GM12878 (cell line): ENCODE results near the gene RGS14. TPM values are rescaled to one million over a fixed set of nuclear protein-coding genes. Genes with fewer than 3 reads are reported as not detected.

Experiments used
- ATAC-seq: fragments of 200-7000 bp; cut with Tn5 transposase; 3 replicates; pipeline ENCODE4 v1.9.1; 2020; ENCODE audit warnings: mild to moderate bottlenecking, moderate library complexity
- BruUV-seq: library from RNA; stranded (reverse); fragments of 400-500 nt; replicated peaks from 2 replicates; lab custom pipeline; 2021; lab: Mats Ljungman, UMichigan
- CTCF ChIA-PET: fragments of 300-600 bp; sonication (Branson Sonifier 250); formaldehyde crosslinking; extraction: SDS; loops from one replicate; lab custom pipeline; 2021; ENCODE audit warnings: inconsistent platforms; lab: Yijun Ruan, JAX
- POLR2A ChIA-PET: fragments of 350-600 bp; formaldehyde crosslinking; extraction: SDS; loops from one replicate; lab custom pipeline; 2021; ENCODE audit warnings: inconsistent platforms; lab: Charles Lee
- RAD21 ChIA-PET: fragments of 300-600 bp; sonication (Branson Sonifier 250); formaldehyde crosslinking; loops from one replicate; lab custom pipeline; 2023; ENCODE audit warnings: antibody characterized with exemption; ENCODE audit not compliant: unreplicated experiment; lab: Charles Lee
- SMC1A ChIA-PET: fragments of 300-600 bp; sonication (Branson Sonifier 250); formaldehyde crosslinking; loops from one replicate; lab custom pipeline; 2023; ENCODE audit not compliant: unreplicated experiment, uncharacterized antibody; lab: Charles Lee
- DNase-seq: peaks from one replicate; pipeline ENCODE4 v3.0.0-alpha.2; 2011; ENCODE audit warnings: low read depth, low spot score
- FAIRE-seq: peaks from 3 replicates; lab custom pipeline; 2011; peaks lifted over from hg19 to GRCh38; lab: Jason Lieb, UNC
- H2AFZ ChIP-seq: 2 replicates; pipeline ENCODE4 v1.6.0; 2011; ENCODE audit warnings: low read depth, low read length, control low read depth; ENCODE audit not compliant: control insufficient read depth
- H3K27ac ChIP-seq: 2 replicates; pipeline ENCODE4 v1.5.1; 2011; ENCODE audit warnings: control low read depth; ENCODE audit not compliant: control insufficient read depth, insufficient read depth
- H3K27me3 ChIP-seq, 2 experiments: replicated peaks in 1 of 2; 2 replicates each; pipeline versions ENCODE4 v1.6.0 to v1.6.1; 2011; ENCODE audit warnings: low read length in 1 of 2; ENCODE audit not compliant: control insufficient read depth in 2 of 2, insufficient read depth in 2 of 2
- H3K36me3 ChIP-seq, 2 experiments: 2 replicates each; pipeline ENCODE4 v1.5.1; 2011; ENCODE audit warnings: low read length in 1 of 2; ENCODE audit not compliant: control insufficient read depth in 2 of 2, insufficient read depth in 2 of 2
- H3K4me1 ChIP-seq: 2 replicates; pipeline ENCODE4 v1.6.1; 2011; ENCODE audit warnings: mild to moderate bottlenecking, low read length, moderate library complexity, mixed read lengths; ENCODE audit not compliant: control insufficient read depth, insufficient read depth
- H3K4me2 ChIP-seq: 2 replicates; pipeline ENCODE4 v1.6.0; 2011; ENCODE audit warnings: control low read depth; ENCODE audit not compliant: control insufficient read depth, insufficient read depth
- H3K4me3 ChIP-seq: fragments of 200-600 bp; sonication (generic); 2 replicates; pipeline ENCODE4 v1.5.1; 2016
- H3K79me2 ChIP-seq: 2 replicates; pipeline ENCODE4 v1.6.0; 2011; ENCODE audit warnings: low read length; ENCODE audit not compliant: control insufficient read depth, insufficient read depth
- H3K9ac ChIP-seq: 2 replicates; pipeline ENCODE4 v1.8.0; 2011; ENCODE audit warnings: low read length, control low read depth, mixed read lengths; ENCODE audit not compliant: control insufficient read depth, insufficient read depth
- H3K9me3 ChIP-seq: replicated peaks from 3 replicates; pipeline ENCODE4 v1.5.1; 2011; ENCODE audit warnings: mild to moderate bottlenecking, low read length; ENCODE audit not compliant: control insufficient read depth, insufficient read depth
- H4K20me1 ChIP-seq: 2 replicates; pipeline ENCODE4 v1.6.0; 2011; ENCODE audit not compliant: control insufficient read depth, insufficient read depth
- BHLHE40 ChIP-seq, 2 experiments: fragments of 450-650 bp in 1 of 2; IDR thresholded peaks; 2 replicates each; pipeline ENCODE4 v1.6.1; 2011 to 2017; ENCODE audit warnings: low read depth in 2 of 2, borderline replicate concordance in 1 of 2, improper control_type of control experiment in 1 of 2, low read length in 1 of 2, mild to moderate bottlenecking in 1 of 2
- CBFB ChIP-seq: IDR thresholded peaks from 2 replicates; pipeline ENCODE4 v1.6.1; 2016; ENCODE audit warnings: antibody characterized with exemption, low read depth
- HDAC6 ChIP-seq: fragments of 200-600 bp; sonication (generic); IDR thresholded peaks from one replicate; pipeline ENCODE4 v1.8.0; 2017; ENCODE audit warnings: antibody characterized with exemption; ENCODE audit not compliant: unreplicated experiment
- NFYB ChIP-seq: IDR thresholded peaks from 2 replicates; pipeline ENCODE4 v1.6.1; 2011; ENCODE audit warnings: low read depth, mild to moderate bottlenecking, low read length, improper control_type of control experiment, moderate library complexity; ENCODE audit not compliant: insufficient read depth
- NKRF ChIP-seq: fragments of 450-650 bp; conservative IDR thresholded peaks from 2 replicates; pipeline ENCODE4 v1.6.1; 2017; ENCODE audit warnings: mild to moderate bottlenecking, moderate library complexity
- SMAD5 ChIP-seq: IDR thresholded peaks from 2 replicates; pipeline ENCODE4 v1.6.1; 2016; ENCODE audit warnings: antibody characterized with exemption, low read depth
- TCF7 ChIP-seq: IDR thresholded peaks from 2 replicates; pipeline ENCODE4 v1.6.1; 2014; ENCODE audit warnings: antibody characterized with exemption, borderline replicate concordance
- ZBTB4 ChIP-seq: fragments of 450-650 bp; formaldehyde crosslinking; IDR thresholded peaks from 2 replicates; pipeline ENCODE4 v1.4.0; 2022; ENCODE audit warnings: mild to moderate bottlenecking, moderate library complexity
- WGBS: methylation state at CpG from one replicate; pipeline ENCODE4 v1.1.6; 2016; ENCODE audit warnings: low lambda C conversion rate; ENCODE audit not compliant: insufficient replicate concordance, insufficient coverage; ENCODE audit errors: missing lambda C conversion rate; 5-methylcytosine and 5-hydroxymethylcytosine counted together
- in situ Hi-C: fragments of 300-500 bp; cut with MboI; formaldehyde crosslinking; loops from 9 replicates; pipeline ENCODE4 v1.14.3; 2018; ENCODE audit warnings: mixed read lengths
- intact Hi-C: fragments of 100-400 bp; cut with micrococcal nuclease; formaldehyde crosslinking; loops from one replicate; pipeline ENCODE4 v1.14.2; 2022; ENCODE audit not compliant: unreplicated experiment
- polyA plus RNA-seq, 11 experiments: library from polyadenylated mRNA; depleted of rRNA in 4 of 11; unstranded in 6 of 11; stranded (reverse) in 5 of 11; fragments of >200 nt; fragmentation: Nextera tagmentation in 4 of 11; fragmentation: Illumina TruSeq in 1 of 11; extraction: Ambion mirVana in 4 of 11; extraction: Trizol in 1 of 11; gene quantifications; 1 replicate in 1 of 11; 2 replicates in 10 of 11; pipeline versions ENCODE4 v1.2.1 to v1.2.3, GENCODE V29; 2011 to 2016; ENCODE audit warnings: inconsistent platforms in 2 of 11, missing spikeins in 2 of 11, low read depth in 1 of 11
- total RNA-seq, 4 experiments: library from RNA; depleted of rRNA in 3 of 4; stranded (reverse); fragments of >200 nt in 3 of 4; fragmentation: Illumina TruSeq in 1 of 4; extraction: Trizol in 1 of 4; gene quantifications; 2 replicates each; pipeline versions ENCODE4 v1.2.1 to v1.2.3, GENCODE V29; 2013 to 2021
- TF ChIP-seq, protein P1 (sequence below): IDR thresholded peaks from 2 replicates; pipeline ENCODE4 v1.6.1; 2012; ENCODE audit warnings: low read depth, low read length, improper control_type of control experiment

RGS14 gene
- total and polyA plus RNA-seq, 10 of the 15 experiments (the other 5 are each of a cell fraction or from before 2014, with no cell fraction given), result 0.19 to 88.7 (median 54.8) TPM

DNA sequence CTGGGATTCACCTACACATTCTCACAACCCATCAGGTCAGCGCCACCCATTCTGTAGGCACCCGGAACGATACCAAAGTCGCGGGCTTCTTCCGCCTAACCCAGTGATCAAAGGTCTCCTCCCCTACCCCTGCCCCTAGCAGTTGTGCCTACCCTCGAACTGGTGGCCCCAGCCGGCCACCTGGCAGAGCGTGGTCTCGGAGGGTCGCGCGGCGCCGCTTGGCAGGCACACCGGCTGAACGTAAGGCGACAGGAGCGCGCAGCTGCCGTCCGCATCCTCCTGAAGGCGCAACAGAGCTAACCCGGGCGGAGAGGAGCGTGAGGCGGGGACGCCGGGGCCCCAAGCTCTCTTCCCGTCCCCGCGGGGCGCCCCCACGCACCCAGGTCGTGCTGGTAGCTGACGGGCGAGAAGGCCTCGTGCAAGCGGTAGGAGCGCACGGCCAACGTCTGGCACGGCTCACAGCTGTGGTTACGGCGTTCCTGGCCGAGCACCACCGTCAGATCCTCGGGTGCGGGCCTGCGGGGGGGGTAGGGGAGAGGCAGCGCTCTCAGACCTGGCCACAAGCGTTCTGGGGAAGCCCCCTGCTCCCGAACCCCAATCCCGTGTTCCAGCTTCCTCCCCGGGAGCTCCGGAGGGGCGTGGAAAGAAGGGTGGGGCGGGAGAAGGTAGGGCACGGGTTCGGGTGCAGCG is 45.5 kb downstream of the RGS14 start (continued):
- peak in 1 of 2 experiments; percentile 62; a peak in 2 of 4 replicates for TF ChIP-seq BHLHE40 (IDR thresholded peaks at IDR 0.05; ENCODE audit: borderline replicate concordance in 1 of 2, low read depth in 2 of 2, low read length in 1 of 2)

- SMC1A ChIA-PET, result interaction anchor here (0.6 to 7.4 kb wide), 23 partner anchors 9 to 107 kb away, joined by 3 to 105 read pairs (median 6); partner anchors contain the start of genes GRK6, LMAN2 and PRR7
- Histone ChIP-seq H3K4me3 (peak overlapping the region; percentile 79), H3K4me2 (peak overlapping the region; percentile 87), H3K36me3 (no peaks in the 10 kb centered on the region), H3K9me3 (no peaks in the 10 kb centered on the region), H3K27me3 (no peaks in the 10 kb centered on the region; a peak in 1 of 4 replicates), H2AFZ (peak overlapping the region; percentile 88), H3K4me1 (peaks cover 28% of the 10 kb centered on the region), H3K27ac (peak overlapping the region; percentile 35; the same call in 1 of the 2 replicates), H3K79me2 (no peaks in the 10 kb centered on the region), H3K9ac (peak overlapping the region; percentile 49), H4K20me1 (no peaks in the 10 kb centered on the region)
- intact Hi-C loops, result loop anchor here (1.0 kb wide), 3 partner anchors 23 to 86 kb away; no protein-coding TSS in a partner anchor
- WGBS, result under 1% methylated on average over 77 of the region's 93 CpGs
- BruUV-seq, result no TSS peak
- peak; percentile 93 for ATAC-seq
- CTCF ChIA-PET, result interaction anchor here (0.7 to 8.3 kb wide), 36 partner anchors 11 to 290 kb away, joined by 3 to 391 read pairs (median 8); partner anchors contain the start of genes GRK6, LMAN2, MXD3 and PDLIM7
- DNase-seq, result no peak
- POLR2A ChIA-PET, result interaction anchor here (0.6 to 11.0 kb wide), 25 partner anchors 9 to 878 kb away, joined by 3 to 174 read pairs (median 4); partner anchors contain the start of genes GRK6, PDLIM7, PRR7 and RGS14
- FAIRE-seq, result peak; percentile 86
- in situ Hi-C loops, result no loop called here
- RAD21 ChIA-PET, result interaction anchor here (0.8 to 6.5 kb wide), 24 partner anchors 9 to 658 kb away, joined by 3 to 291 read pairs (median 8); partner anchors contain the start of genes DOK3, GRK6, PDLIM7 and PRR7
- no peak for TF ChIP-seq TCF7
- no peak for TF ChIP-seq NFYB
- TF ChIP-seq NKRF, result peak; percentile 84
- TF ChIP-seq ZBTB4 (CRISPR knock-in tag), result no peak
- no peak for TF ChIP-seq HDAC6
- no peak for TF ChIP-seq CBFB
- TF ChIP-seq, protein P1, sequence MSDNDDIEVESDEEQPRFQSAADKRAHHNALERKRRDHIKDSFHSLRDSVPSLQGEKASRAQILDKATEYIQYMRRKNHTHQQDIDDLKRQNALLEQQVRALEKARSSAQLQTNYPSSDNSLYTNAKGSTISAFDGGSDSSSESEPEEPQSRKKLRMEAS, result peak; percentile 87
- TF ChIP-seq SMAD5, result no peak
These were observed 46.3 kb downstream of the RGS14 start for GRCh38 chr5:177403792-177404640.
